ENCODE data around the gene ZCCHC4.
"Not testable (repeated sequence)": the region's sequence is repeated elsewhere in the genome, so short reads cannot be mapped to it uniquely, and the experiment has no call there.

ZCCHC4 gene

GRCh38 chr4:25321703-25322102 lies 9.1 kb downstream of the ZCCHC4 start:
- DNase-seq, result no peak

- not testable (repeated sequence) for DNase-seq
Measured at GRCh38 chr4:25328463-25328862, 15.9 kb downstream of the ZCCHC4 start.

- no peak for DNase-seq
Measured at GRCh38 chr4:25330335-25330734, 17.8 kb downstream of the ZCCHC4 start.

- DNase-seq, result no peak
Measured at GRCh38 chr4:25330905-25331808, 18.6 kb downstream of the ZCCHC4 start.

GRCh38 chr4:25343671-25344070 lies 31.1 kb downstream of the ZCCHC4 start:
- DNase-seq, result peak; percentile 12

GRCh38 chr4:25345744-25346143 lies 33.2 kb downstream of the ZCCHC4 start:
- no peak for DNase-seq

- no peak for DNase-seq
Measured at GRCh38 chr4:25346913-25347312, 34.3 kb downstream of the ZCCHC4 start.

GRCh38 chr4:25347473-25347872 lies 34.9 kb downstream of the ZCCHC4 start:
- DNase-seq, result no peak

GRCh38 chr4:25347971-25348370 lies 35.4 kb downstream of the ZCCHC4 start:
- no peak for DNase-seq

- DNase-seq, result no peak
Measured at GRCh38 chr4:25350561-25350960, 38.0 kb downstream of the ZCCHC4 start.

- DNase-seq, result peak; percentile 48
Measured at GRCh38 chr4:25351777-25352416, 39.3 kb downstream of the ZCCHC4 start.

GRCh38 chr4:25356068-25356467 lies 43.5 kb downstream of the ZCCHC4 start:
- no peak for DNase-seq

GRCh38 chr4:25358515-25359275 lies 46.1 kb downstream of the ZCCHC4 start:
- DNase-seq, result no peak

- DNase-seq, result no peak
Measured at GRCh38 chr4:25361253-25361652, 48.7 kb downstream of the ZCCHC4 start.

GRCh38 chr4:25367004-25367621 lies 54.5 kb downstream of the ZCCHC4 start:
- DNase-seq, result peak; percentile 42

- DNase-seq, result no peak
Measured at GRCh38 chr4:25367877-25368276, 55.3 kb downstream of the ZCCHC4 start.

GRCh38 chr4:25368315-25368714 lies 55.7 kb downstream of the ZCCHC4 start:
- DNase-seq, result no peak

GRCh38 chr4:25370242-25370641 lies 57.7 kb downstream of the ZCCHC4 start:
- no peak for DNase-seq

GRCh38 chr4:25372549-25372948 lies 60.0 kb downstream of the ZCCHC4 start:
- DNase-seq, result not testable (repeated sequence)

GRCh38 chr4:25376754-25377571 lies 64.4 kb downstream of the ZCCHC4 start, which contains the start of gene ANAPC4:
Gene ANAPC4 (plus strand): TSS chr4:25377263. CDS start chr4:25377428, 165 bp downstream.
- peak; percentile 81 for DNase-seq

- no peak for DNase-seq
Measured at GRCh38 chr4:25377572-25378436, 65.2 kb downstream of the ZCCHC4 start.

Data from HCEC 1CT (cell line).